Measurements from ENCODE around the gene LAMA2. TPM values are rescaled to one million over a fixed set of nuclear protein-coding genes. Genes with fewer than 3 reads are reported as not detected.

The LAMA2 gene
- total RNA-seq, 1 experiment from 2014 or later = 4.2 TPM

- no peak overlapping the region for H4K5ac ChIP-seq (ENCODE audit: insufficient read length, low read depth, low read length)
- Mint-ChIP-seq H3K36me3 (ENCODE audit: insufficient read depth in 1 of 3, low read depth in 3 of 3) (no peaks in the 10 kb centered on the region), H3K4me3 (no peak overlapping the region), H3K27ac (no peak overlapping the region), H3K4me1 (peaks cover 12% of the 10 kb centered on the region in 2 experiments), H3K27me3 (ENCODE audit: low read depth) (no peaks in the 10 kb centered on the region), H3K9me3 (no peaks in the 10 kb centered on the region; a peak in 1 of 5 replicates)
- H3K4me1 ChIP-seq (ENCODE audit: insufficient read depth, low read length) = no peaks in the 10 kb centered on the region; the same call in 1 of the 2 replicates
- no peak overlapping the region for H3K4me2 ChIP-seq (ENCODE audit: insufficient read depth, insufficient read length, low read length)
- H2AFZ ChIP-seq (ENCODE audit: low read length) = no peak overlapping the region
- no peaks in the 10 kb centered on the region for H4K20me1 ChIP-seq (ENCODE audit: control insufficient read depth, insufficient read depth, insufficient read length)
- no peak overlapping the region for H2BK15ac ChIP-seq (ENCODE audit: low read depth, low read length)
- no peaks in the 10 kb centered on the region for H3K79me1 ChIP-seq (ENCODE audit: insufficient read depth, low read depth, low read length, poor library complexity, severe bottlenecking)
- no peaks in the 10 kb centered on the region for H3K9me3 ChIP-seq (ENCODE audit: control insufficient read depth, low read depth, low read length)
- no peak overlapping the region for H4K91ac ChIP-seq (ENCODE audit: insufficient read length, low read depth, low read length)
- DNase-seq = no peak
- no peak overlapping the region for H2BK5ac ChIP-seq (ENCODE audit: insufficient read length, low read length)
- no peak overlapping the region for H3K4ac ChIP-seq (ENCODE audit: low read depth, low read length)
- no peak overlapping the region for H2BK12ac ChIP-seq (ENCODE audit: insufficient read length, low read depth, low read length)
- H3K27ac ChIP-seq (ENCODE audit: insufficient read length, low read depth, low read length) = no peak overlapping the region
- H2BK20ac ChIP-seq (ENCODE audit: low read depth, low read length, poor library complexity, severe bottlenecking) = no peak overlapping the region
- H3K27me3 ChIP-seq (ENCODE audit: insufficient read depth, low read length) = no peaks in the 10 kb centered on the region
- no peaks in the 10 kb centered on the region for H3K79me2 ChIP-seq (ENCODE audit: insufficient read depth, low read length)
- H3K56ac ChIP-seq (ENCODE audit: insufficient read length, low read depth, low read length) = no peak overlapping the region
- H2AK5ac ChIP-seq (ENCODE audit: insufficient read length, low read length) = no peak overlapping the region
- H4K8ac ChIP-seq (replicated peaks; ENCODE audit: insufficient read length, low read depth, low read length) = no peak overlapping the region
- no peak overlapping the region for H2BK120ac ChIP-seq (ENCODE audit: low read depth, low read length, poor library complexity, severe bottlenecking)
- peaks cover 7% of the 10 kb centered on the region for H3K23me2 ChIP-seq (ENCODE audit: insufficient read length, low read depth, low read length, poor library complexity, severe bottlenecking)
- no CpG with 5 or more reads among the region's 5 CpGs for WGBS (ENCODE audit: extremely low coverage, insufficient read length, low lambda C conversion rate)
- H3K9ac ChIP-seq (ENCODE audit: extremely low read depth, insufficient read length, low read length) = no peak overlapping the region
- no peak overlapping the region for H3K18ac ChIP-seq (ENCODE audit: insufficient read length, low read depth, low read length)
- no peak for TF ChIP-seq CTCF (conservative IDR thresholded peaks at IDR 0.05)
- no peak overlapping the region for H3K14ac ChIP-seq (ENCODE audit: insufficient read depth, low read length)
- no peak overlapping the region for H3T11ph ChIP-seq (ENCODE audit: low read length)
- no peak overlapping the region for H3K23ac ChIP-seq (ENCODE audit: insufficient read length, low read depth, low read length)
Measured at GRCh38 chr6:128885381-128885780, 2.4 kb downstream of the LAMA2 start.
